OCI-LY1 (cell line): ENCODE measurements around the gene PPP4R3B.

Experiments used
- EZH2 ChIP-seq: fragments of 200-600 bp; sonication (generic), shearing (Covaris generic); IDR thresholded peaks from 2 replicates; pipeline ENCODE4 v1.8.0; 2017; ENCODE audit warnings: borderline replicate concordance, mixed run types, mild to moderate bottlenecking, antibody characterized with exemption, low read length, moderate library complexity, mixed read lengths
- TF ChIP-seq, protein P1 (sequence below): fragments of 200-600 bp; sonication (generic), shearing (Covaris generic); IDR thresholded peaks from 2 replicates; pipeline ENCODE4 v1.5.1; 2017; ENCODE audit warnings: mild to moderate bottlenecking, antibody characterized with exemption, low read length, moderate library complexity, mixed read lengths

GRCh38 chr2:55581435-55581834 is 36.0 kb downstream of the PPP4R3B start:
- TF ChIP-seq, protein P1, sequence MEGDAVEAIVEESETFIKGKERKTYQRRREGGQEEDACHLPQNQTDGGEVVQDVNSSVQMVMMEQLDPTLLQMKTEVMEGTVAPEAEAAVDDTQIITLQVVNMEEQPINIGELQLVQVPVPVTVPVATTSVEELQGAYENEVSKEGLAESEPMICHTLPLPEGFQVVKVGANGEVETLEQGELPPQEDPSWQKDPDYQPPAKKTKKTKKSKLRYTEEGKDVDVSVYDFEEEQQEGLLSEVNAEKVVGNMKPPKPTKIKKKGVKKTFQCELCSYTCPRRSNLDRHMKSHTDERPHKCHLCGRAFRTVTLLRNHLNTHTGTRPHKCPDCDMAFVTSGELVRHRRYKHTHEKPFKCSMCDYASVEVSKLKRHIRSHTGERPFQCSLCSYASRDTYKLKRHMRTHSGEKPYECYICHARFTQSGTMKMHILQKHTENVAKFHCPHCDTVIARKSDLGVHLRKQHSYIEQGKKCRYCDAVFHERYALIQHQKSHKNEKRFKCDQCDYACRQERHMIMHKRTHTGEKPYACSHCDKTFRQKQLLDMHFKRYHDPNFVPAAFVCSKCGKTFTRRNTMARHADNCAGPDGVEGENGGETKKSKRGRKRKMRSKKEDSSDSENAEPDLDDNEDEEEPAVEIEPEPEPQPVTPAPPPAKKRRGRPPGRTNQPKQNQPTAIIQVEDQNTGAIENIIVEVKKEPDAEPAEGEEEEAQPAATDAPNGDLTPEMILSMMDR, result peak; percentile 44
- TF ChIP-seq EZH2, result no peak
